ENCODE data around the gene RNF26. TPM values are rescaled to one million over a fixed set of nuclear protein-coding genes. Genes with fewer than 3 reads are reported as not detected.

Gene RNF26
- total RNA-seq, 1 experiment from 2014 or later = 45.6 TPM

DNA sequence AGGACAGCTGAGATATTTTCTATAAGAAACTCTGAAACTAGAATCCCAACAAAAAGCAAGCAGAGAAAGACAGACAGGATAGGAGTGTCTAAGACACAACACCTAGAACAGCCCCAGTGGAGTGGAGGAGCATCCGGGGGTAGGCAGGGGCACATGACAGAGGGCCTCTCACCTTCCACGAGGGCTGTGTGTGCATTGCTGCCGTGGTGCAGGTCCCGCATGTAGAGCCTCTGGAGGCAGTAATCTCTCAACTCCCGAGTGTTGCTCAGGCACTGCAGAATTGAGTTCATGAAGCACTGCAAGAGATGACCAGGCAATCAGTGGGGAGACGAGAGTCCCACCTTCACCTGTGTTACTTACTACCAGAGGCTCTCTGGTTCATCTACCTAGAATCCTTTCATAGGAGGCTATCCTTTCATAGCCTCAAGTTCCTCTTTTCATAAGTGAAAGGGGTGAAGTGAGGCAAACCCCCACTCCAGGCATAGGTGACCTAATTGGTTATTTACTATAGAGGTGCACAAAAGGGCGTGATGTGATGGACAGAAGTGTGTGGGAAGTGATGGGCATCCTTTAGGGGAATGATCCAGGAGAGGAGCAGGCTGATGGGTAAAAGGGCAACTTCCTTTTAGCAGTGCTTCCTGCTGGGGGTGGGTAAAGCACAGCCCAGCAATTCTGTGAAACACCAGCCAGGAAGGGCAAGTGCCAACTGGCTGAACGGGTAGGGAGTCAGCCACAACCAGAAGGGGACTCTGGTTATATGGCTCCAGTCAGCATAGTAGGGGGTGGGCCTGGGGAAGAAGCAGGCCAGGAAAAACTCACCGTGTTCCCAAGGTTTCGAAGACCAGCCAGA lies 25.3 kb downstream of the RNF26 start:
- ATAC-seq (no peak), DNase-seq (ENCODE audit: low read depth, low spot score) (no peak)
- Histone ChIP-seq H4K20me1 (ENCODE audit: insufficient read depth) (no peaks in the 10 kb centered on the region), H3K4me3 (replicated peaks in 1 of 2; ENCODE audit: low read depth in 1 of 2, low read length in 2 of 2) (no peak overlapping the region), H3K9me2 (ENCODE audit: insufficient read depth) (no peaks in the 10 kb centered on the region), H3K9ac (ENCODE audit: low read length) (no peak overlapping the region), H3K27me3 (ENCODE audit: insufficient read depth, low read length) (peaks cover 4% of the 10 kb centered on the region; the same call in 1 of the 2 replicates), H3K4me2 (ENCODE audit: low read length) (no peak overlapping the region), H2AFZ (ENCODE audit: low read depth, low read length, poor library complexity, severe bottlenecking) (no peak overlapping the region), H3K9me3 (ENCODE audit: control insufficient read depth in 1 of 2, insufficient read depth in 1 of 2, low read depth in 1 of 2, low read length in 2 of 2) (no peaks in the 10 kb centered on the region), H3K79me2 (ENCODE audit: insufficient read depth, low read length) (no peaks in the 10 kb centered on the region), H3K4me1 (ENCODE audit: control insufficient read depth in 1 of 2, insufficient read depth in 2 of 2, low read length in 2 of 2) (peaks cover 26 to 50% of the 10 kb centered on the region in 2 experiments), H3K36me3 (ENCODE audit: control insufficient read depth in 1 of 2, insufficient read depth in 2 of 2, low read length in 2 of 2) (peaks cover 0 to 6% of the 10 kb centered on the region in 2 experiments; a peak in 1 of 4 replicates), H3K27ac (ENCODE audit: low read depth, low read length) (no peak overlapping the region)
- intact Hi-C loops (cut with micrococcal nuclease) = no loop called here
- no peak for TF ChIP-seq EZH2phosphoT487 (IDR thresholded peaks at IDR 0.05; ENCODE audit: borderline replicate concordance)
- TF ChIP-seq, protein P1, sequence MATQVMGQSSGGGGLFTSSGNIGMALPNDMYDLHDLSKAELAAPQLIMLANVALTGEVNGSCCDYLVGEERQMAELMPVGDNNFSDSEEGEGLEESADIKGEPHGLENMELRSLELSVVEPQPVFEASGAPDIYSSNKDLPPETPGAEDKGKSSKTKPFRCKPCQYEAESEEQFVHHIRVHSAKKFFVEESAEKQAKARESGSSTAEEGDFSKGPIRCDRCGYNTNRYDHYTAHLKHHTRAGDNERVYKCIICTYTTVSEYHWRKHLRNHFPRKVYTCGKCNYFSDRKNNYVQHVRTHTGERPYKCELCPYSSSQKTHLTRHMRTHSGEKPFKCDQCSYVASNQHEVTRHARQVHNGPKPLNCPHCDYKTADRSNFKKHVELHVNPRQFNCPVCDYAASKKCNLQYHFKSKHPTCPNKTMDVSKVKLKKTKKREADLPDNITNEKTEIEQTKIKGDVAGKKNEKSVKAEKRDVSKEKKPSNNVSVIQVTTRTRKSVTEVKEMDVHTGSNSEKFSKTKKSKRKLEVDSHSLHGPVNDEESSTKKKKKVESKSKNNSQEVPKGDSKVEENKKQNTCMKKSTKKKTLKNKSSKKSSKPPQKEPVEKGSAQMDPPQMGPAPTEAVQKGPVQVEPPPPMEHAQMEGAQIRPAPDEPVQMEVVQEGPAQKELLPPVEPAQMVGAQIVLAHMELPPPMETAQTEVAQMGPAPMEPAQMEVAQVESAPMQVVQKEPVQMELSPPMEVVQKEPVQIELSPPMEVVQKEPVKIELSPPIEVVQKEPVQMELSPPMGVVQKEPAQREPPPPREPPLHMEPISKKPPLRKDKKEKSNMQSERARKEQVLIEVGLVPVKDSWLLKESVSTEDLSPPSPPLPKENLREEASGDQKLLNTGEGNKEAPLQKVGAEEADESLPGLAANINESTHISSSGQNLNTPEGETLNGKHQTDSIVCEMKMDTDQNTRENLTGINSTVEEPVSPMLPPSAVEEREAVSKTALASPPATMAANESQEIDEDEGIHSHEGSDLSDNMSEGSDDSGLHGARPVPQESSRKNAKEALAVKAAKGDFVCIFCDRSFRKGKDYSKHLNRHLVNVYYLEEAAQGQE (IDR thresholded peaks at IDR 0.05; ENCODE audit: low read depth) = no peak
- POLR2A ChIA-PET = no interaction called here
- CTCF ChIA-PET = interaction anchor here (3.7 kb wide), 1 partner anchor 15 kb away, joined by 15 read pairs; no protein-coding TSS in a partner anchor
- no TSS peak for BruUV-seq (replicated peaks)
- RAD21 ChIA-PET (ENCODE audit: low non-redundant PET in 1 of 2, low total read pairs in 2 of 2, uncharacterized antibody in 2 of 2, unreplicated experiment in 2 of 2) = no interaction called here

Data from HCT116 (cell line).